Measurements from ENCODE around the gene DFFA. TPM values are rescaled to one million over a fixed set of nuclear protein-coding genes. Genes with fewer than 3 reads are reported as not detected.

DFFA gene
- total RNA-seq, 1 experiment from 2014 or later, result 94.1 TPM

GRCh38 chr1:10475510-10475909, 3.2 kb upstream of the DFFA start:
- H3K27ac Mint-ChIP-seq, result peak overlapping the region; percentile 92 to 99 (median 97)
- H3K4me1 ChIP-seq (ENCODE audit: insufficient read depth, low read length), result peaks cover 2% of the 10 kb centered on the region; the same call in 1 of the 2 replicates
- H3K14ac ChIP-seq (ENCODE audit: insufficient read depth, low read length), result no peak overlapping the region
- H2BK15ac ChIP-seq (ENCODE audit: low read depth, low read length), result no peak overlapping the region
- H3K79me2 ChIP-seq (ENCODE audit: insufficient read depth, low read length), result peaks cover 8% of the 10 kb centered on the region; the same call in 1 of the 2 replicates
- no peak overlapping the region for H2BK12ac ChIP-seq (ENCODE audit: insufficient read length, low read depth, low read length)
- H2BK120ac ChIP-seq (ENCODE audit: low read depth, low read length, poor library complexity, severe bottlenecking), result no peak overlapping the region
- WGBS (ENCODE audit: extremely low coverage, insufficient read length, low lambda C conversion rate), result no CpG with 5 or more reads among the region's 13 CpGs
- H4K8ac ChIP-seq (replicated peaks; ENCODE audit: insufficient read length, low read depth, low read length), result no peak overlapping the region
- H3K27ac ChIP-seq (ENCODE audit: insufficient read length, low read depth, low read length), result no peak overlapping the region
- no peak for TF ChIP-seq CTCF (conservative IDR thresholded peaks at IDR 0.05)
- no peak overlapping the region for H4K91ac ChIP-seq (ENCODE audit: insufficient read length, low read depth, low read length)
- H3K79me1 ChIP-seq (ENCODE audit: insufficient read depth, low read depth, low read length, poor library complexity, severe bottlenecking), result peaks cover 2% of the 10 kb centered on the region
- no peak overlapping the region for H2BK20ac ChIP-seq (ENCODE audit: low read depth, low read length, poor library complexity, severe bottlenecking)
- H4K5ac ChIP-seq (ENCODE audit: insufficient read length, low read depth, low read length), result no peak overlapping the region
- no peak overlapping the region for H3K4ac ChIP-seq (ENCODE audit: low read depth, low read length)
- H2AFZ ChIP-seq (ENCODE audit: low read length), result no peak overlapping the region
- no peaks in the 10 kb centered on the region for H3K9me3 Mint-ChIP-seq
- peak overlapping the region; percentile 80 for H3K4me2 ChIP-seq (ENCODE audit: insufficient read depth, insufficient read length, low read length)
- peaks cover 6% of the 10 kb centered on the region for H3K23me2 ChIP-seq (ENCODE audit: insufficient read length, low read depth, low read length, poor library complexity, severe bottlenecking)
- H3K9me3 ChIP-seq (ENCODE audit: control insufficient read depth, low read depth, low read length), result no peaks in the 10 kb centered on the region
- H4K20me1 ChIP-seq (ENCODE audit: control insufficient read depth, insufficient read depth, insufficient read length), result no peaks in the 10 kb centered on the region
- no peak overlapping the region for H3K18ac ChIP-seq (ENCODE audit: insufficient read length, low read depth, low read length)
- H3K56ac ChIP-seq (ENCODE audit: insufficient read length, low read depth, low read length), result no peak overlapping the region
- peaks cover 22 to 24% of the 10 kb centered on the region in 2 experiments for H3K4me1 Mint-ChIP-seq
- H3K9ac ChIP-seq (ENCODE audit: extremely low read depth, insufficient read length, low read length), result peak overlapping the region; percentile 65
- H3K27me3 ChIP-seq (ENCODE audit: insufficient read depth, low read length), result no peaks in the 10 kb centered on the region
- H2AK5ac ChIP-seq (ENCODE audit: insufficient read length, low read length), result no peak overlapping the region
- DNase-seq, result no peak
- no peak overlapping the region for H3T11ph ChIP-seq (ENCODE audit: low read length)
- no peaks in the 10 kb centered on the region for H3K27me3 Mint-ChIP-seq (ENCODE audit: low read depth)
- peaks cover 3 to 6% (median 5%) of the 10 kb centered on the region in 3 experiments; a peak in 5 of 7 replicates for H3K36me3 Mint-ChIP-seq (ENCODE audit: insufficient read depth in 1 of 3, low read depth in 3 of 3)
- no peak overlapping the region for H2BK5ac ChIP-seq (ENCODE audit: insufficient read length, low read length)
- H3K23ac ChIP-seq (ENCODE audit: insufficient read length, low read depth, low read length), result no peak overlapping the region
- H3K4me3 Mint-ChIP-seq, result peak overlapping the region; percentile 94 to 97
